HG03139 (cell line): ENCODE measurements around the gene PPP2R2B.

Experiments
- ATAC-seq: cut with Tn5 transposase; IDR thresholded peaks from one replicate; pipeline ENCODE4 v1.9.1; 2021; ENCODE audit not compliant: unreplicated experiment

PPP2R2B gene

DNA sequence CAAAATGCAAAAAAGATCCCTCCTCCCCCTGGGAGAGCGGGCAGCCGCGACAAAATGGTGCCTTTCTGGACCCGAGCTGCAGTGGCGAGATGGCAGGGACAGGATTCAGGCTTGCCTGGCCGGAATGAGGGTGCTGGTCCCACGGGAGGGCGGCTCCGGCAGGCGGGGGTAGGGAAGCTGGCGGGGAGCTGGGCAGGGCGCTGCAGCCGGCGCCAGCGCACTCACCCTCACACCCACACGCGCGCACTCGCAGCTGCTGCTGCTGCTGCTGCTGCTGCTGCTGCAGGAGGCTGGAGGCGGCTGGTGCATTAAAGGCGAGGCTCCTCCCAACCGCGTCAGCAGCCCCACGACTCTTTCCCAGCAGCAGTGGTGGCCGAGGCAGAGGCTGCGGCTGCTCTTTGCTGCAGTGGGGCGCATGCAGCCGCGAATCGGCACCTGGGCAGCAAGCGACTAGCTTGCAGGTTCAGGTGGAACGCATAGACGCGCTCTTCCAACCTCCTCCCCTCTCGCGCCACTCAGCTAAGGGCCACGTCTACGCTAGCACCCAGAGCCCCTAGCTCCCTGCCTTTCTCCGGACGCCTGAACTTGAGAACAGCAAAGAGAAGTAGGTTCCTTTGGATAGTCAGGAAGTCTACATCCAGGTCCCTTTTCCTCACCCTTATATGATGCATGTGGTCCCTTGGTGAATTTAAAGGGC, at the start of gene PPP2R2B:
Gene PPP2R2B, minus strand, starts transcription at position 282 of the 697 bp plus-strand sequence.
- ATAC-seq: no peak

DNA sequence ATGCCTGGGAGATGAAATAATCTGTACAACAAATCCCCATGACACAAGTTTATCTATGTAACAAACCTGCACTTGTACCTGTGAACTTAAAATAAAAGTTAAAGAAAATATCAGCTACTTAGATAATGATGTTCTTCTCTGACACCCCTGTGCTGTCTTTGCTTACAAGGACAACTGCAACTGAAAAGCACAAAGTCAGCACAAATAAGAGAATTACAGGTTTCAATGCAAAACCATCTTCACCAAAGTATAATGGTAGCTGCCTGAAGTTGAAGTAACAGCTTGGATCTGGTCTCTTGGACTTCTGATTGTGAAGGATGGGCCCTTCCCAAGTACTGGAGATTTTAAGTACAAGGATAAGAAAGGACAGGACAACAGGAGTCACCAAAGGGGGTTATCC, 45.6 kb upstream of the PPP2R2B start:
- no peak for ATAC-seq

DNA sequence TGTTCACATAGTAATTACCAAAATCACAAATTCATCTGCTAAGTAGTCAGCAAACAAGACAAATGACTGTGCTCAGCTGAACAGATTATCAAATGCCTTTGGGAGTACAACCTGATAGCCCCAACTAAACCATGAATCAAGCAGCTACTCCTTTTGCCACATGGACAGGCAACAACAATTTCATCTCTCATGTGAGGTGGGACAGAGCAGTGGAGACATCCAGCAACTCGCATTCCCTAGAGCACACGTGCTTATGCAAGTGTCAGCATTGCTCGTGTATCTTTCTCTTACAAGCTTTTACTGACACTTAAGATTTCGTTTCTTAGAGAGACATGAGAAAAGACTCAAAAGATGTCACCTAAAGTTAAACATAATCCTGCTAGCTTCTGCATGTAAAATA, 42.7 kb upstream of the PPP2R2B start:
- no peak for ATAC-seq

DNA sequence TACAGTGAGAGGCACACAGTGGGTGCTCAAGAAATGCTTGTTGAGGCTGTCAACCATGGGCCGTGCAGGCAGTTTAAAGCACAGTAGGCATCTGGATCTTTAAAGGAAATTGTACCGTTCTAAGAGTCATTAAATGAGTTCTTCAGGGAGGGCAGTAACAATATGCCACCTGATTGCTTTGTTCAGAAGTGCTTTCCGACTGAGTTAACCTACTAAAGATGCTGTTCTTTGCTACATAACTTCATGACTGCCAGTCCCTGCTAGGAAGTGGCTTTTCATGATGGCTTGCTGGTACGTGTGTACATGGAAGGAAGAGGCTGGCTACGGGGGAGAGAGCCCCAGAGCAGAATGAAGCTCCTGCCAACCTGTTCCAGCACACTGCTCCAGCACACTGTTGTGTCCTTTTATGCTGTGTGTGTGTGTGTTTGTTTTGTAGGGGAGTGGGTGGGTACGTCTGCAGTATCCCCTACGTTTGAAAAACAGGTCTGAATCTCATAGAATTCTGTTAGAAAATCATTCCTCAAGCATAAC, 41.9 kb upstream of the PPP2R2B start:
- ATAC-seq: no peak

DNA sequence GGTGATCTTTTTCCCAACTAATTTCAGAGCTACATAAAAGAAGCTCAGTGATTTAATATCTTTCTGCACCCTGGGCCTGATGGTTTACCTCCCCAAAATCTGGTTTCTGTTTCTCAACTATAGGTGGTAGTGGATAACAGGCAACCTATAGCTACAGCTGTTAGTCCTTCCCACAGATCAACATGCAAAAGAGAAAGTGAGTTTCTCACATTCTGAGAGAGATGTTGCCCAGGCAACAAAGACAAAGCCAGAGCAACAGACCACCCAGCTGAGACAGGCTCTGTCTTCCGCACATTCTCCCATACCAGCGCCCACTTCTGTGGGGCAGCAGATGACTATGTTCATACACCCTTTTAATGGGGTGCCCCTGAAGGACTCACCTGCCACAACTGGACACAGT, 40.7 kb upstream of the PPP2R2B start:
- ATAC-seq: no peak

DNA sequence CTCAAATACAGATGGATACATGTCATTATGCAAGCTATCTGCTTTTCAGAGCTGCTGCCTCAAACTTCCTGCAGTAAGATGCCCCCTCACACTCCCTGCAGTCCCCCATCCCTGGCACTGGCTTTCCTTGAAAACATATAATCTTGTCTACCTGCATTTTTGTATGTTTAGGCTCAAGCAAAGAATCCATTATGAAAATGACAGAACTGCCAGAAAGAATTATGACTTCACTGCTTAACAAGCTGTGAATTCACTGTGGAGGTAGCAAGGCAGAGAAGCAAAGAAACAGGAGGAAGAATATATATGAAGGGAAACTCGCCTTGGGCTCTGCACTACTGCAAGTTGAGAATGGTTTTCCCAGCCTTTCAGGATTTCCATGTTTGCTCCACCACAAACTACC, 39.4 kb upstream of the PPP2R2B start:
- ATAC-seq: no peak

DNA sequence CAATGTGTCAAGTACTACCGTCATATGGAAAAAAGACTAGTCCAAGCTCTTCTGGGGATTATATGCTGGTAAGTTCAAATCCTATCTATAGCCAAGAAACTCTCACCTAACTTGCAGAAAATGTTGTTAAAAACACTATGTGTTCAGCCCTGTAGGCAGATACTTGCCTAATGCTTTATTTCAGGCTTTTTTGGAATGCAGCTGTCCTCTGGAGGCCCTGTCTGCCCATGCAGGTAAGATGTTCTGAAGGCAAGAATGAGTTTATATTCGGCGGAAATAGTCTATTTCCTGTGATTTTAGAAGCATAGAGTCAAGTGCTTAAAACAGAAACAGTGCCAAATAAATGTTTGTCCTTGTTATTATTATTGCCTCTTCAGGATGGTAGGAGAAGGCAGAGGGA, 34.3 kb upstream of the PPP2R2B start:
- ATAC-seq: no peak

DNA sequence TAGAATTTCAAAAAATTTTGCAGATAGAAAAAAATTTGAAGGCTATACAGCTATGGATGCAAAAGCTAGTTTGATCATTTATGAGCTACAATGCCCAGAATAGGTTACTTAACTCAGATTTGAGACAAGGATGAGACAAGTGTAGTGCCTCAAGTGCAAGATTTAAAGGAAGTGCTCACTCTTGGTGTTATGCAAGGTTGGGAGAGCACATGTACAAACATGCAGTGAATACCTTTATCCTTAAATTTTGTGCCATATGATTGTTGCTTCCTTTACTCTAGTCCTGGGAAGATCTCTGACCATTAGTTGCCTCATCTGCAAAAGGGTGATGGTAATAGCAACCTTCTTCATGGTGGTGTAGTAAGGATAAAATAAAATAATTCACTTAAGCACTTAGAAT, 31.7 kb upstream of the PPP2R2B start:
- ATAC-seq: no peak

DNA sequence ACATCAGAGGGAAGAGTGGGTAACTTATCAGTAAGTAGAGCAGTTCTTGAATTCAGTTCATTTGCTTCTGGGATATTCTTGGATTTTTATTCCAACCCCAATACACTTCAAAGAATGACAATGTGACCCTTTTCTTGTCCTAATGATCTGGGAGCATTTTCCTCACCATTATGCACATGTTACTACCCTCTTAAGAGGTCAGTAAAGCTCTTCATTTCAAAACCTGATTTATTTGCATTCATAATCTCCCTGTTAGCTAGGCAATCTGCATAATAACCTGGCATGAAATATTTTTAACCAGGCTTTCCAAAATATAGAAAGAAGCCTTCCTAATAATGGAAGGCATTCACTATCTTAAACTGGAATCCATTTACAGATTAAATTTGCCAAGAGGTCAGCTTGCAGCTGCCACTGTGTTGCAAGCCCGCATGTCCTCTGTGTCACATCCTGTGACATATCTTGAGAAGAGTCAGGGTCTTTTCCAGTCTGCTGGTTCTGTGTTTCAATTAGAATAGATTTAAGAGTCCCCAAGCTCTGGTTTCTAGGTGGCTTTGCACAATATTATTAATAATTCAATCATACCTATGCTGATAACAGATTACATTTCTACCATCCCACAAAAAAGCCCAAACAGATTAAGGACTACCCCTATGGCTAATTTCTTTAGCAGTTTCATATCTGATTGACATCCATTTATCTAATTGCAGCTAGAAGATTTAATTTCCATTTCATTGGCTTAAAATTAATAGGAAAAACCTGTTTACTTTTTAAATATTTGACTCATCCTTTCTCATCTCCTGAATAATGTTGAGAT, 30.9 kb upstream of the PPP2R2B start:
- ATAC-seq: no peak

DNA sequence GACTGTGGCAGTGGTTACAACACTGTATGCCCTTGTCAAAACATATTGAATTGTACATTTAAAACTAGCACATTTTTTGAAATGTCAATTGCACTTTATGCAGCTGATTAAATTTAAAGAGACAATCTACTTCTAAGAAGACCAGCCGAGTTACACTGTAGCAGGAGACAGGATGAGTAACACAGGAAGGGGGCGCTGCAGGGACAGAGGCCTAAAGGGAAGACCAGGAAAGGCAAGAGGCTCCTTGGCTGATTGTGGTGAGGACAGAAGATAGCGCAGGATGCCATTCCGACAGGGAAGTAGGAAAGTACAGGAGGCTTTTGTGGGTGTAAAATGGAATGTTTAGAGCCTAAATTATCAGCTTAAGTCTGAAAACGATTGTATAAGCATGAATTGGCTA, 28.2 kb upstream of the PPP2R2B start:
- no peak for ATAC-seq

DNA sequence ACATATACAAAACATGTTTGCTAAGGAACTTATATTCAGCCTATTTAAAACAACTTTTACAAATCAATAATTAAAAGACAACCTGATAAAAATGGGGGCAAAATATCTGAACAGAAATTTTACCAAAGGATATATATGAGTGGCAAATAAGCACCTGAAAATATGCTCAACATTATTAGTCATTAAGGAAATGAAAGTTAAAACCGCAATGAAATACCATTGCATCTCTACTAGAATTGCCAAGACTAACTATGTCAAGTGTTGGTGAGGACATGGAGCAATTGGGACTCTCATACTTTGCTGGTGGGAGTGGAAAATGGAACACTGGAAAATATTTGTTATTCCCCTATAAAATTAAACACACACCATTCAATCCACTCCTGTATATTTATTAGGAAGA, 26.3 kb upstream of the PPP2R2B start:
- ATAC-seq: no peak

DNA sequence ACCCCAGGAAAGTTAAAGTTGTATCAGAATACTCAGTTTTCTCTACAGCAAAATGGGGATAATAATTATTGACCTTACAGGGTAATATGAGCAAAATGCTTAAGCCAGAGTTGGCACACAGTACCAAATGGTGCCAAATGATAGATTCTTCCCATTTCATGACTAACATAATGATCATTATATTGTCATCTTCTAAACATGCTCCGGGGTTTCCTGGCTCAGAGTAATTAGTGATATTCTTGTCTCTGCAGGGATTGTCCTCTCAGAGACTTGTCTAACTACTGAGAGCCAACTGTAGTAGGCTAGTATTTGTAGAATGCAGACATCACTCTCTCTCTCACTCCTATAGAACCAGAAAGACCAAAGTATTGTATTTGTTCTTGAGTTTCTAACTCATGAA, 25.2 kb upstream of the PPP2R2B start:
- no peak for ATAC-seq

DNA sequence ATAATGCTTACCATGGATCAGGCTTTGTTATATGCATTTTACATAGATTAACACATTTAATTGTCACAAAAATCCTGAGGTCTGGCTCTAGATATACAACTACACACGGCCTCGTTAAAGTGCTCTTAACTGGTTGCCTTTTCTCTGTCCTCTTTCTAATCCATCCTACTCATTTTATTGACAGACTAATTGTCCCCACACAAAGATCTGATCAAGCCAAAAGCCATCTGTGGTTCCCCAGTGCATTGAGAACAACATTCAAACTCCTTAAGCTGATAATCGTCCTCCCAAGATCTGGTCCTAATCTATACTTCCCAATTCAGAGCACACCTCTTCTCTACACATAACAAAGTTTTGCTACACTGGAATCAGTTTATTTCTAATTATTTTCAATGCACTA, 23.9 kb upstream of the PPP2R2B start:
- no peak for ATAC-seq

DNA sequence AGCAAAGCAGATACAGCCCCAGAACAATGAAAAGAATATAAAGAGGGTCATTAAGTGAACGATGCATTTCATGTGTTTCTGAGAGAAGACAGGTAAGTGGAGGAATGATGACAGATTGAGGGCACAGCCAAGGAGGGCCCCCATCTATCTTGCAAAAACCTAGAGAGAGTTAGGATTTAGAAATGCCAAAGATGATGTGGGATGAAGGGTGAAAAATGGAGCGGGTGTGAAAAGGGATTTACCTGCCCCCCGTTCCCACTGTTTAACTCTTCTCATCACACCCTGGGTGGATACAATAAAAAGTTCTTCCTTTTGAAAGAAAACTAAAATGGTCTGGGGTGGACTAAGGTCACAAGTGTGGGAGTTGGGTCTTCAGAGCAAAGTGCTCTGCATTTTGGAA, 18.5 kb upstream of the PPP2R2B start:
- no peak for ATAC-seq

DNA sequence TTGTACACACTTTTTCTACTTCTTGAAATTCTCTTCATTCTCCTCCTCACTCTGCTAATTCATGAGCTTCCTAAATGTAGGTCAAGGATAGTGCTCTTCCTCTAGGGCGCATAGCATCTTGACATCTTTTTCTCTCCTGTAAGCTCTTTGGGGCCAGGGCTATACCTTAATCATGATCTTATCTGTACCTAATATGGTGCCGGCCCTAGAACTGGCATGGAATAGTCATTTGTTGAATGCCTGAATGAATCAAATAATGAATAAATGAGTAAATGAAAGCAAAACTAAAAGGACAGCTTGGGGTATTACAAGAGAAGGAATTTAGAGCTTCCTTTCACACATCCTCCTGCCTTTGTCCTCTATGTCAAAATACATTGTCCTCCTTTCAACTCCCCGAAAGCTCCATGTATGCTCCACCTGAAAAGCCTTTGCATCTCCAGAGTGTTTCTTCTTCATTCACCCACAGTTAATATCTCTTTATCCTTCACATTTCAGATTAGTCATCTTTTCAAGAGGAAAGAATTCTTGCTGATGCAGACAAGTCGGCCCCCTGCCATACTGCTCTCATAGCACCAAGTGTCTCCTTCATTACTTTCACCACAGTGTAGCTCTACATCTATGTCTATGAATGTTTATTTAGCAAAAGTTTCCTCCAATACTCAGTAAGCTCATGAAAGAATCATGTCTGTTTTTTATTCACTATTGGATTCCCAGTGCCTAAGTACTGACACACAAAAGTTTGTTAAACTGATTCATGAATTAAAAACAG, 16.4 kb upstream of the PPP2R2B start:
- ATAC-seq: no peak

DNA sequence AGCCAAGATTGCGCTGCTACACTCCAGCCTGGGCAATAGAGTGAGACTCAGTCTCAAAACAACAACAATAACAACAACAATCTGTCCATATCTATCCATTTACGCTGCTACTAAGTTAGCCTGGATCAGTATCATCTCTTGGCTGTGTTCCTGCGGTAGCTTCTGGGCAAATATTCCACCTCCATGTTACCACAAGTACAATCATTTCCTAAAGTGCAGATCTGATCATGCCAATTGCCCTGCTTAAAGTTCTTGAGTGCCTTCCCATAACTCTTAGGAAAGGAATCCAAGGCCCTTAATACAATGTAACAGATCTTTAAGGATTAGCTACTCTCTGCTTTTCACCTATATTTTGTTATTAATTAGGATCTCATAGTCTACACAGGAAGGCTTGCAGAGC, 15.4 kb upstream of the PPP2R2B start:
- ATAC-seq: no peak

DNA sequence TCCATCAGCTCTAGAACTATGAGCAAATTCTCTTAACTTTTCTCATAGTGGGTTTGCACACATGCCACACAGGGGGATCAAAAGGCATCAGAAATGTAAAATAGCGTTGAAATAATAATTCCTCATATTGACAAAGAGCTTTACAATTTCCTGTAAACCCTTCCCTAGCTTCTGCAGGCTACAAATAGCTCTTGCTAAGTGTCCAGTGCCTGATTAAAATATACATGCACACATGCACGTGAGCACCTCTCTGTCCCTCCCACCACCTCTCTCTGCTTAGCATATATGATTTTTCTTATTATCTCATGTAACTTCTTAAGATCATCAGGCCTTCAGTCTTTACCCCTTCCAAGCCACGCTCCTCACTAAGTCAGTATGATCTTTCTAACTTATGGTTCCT, 13.7 kb upstream of the PPP2R2B start:
- no peak for ATAC-seq

DNA sequence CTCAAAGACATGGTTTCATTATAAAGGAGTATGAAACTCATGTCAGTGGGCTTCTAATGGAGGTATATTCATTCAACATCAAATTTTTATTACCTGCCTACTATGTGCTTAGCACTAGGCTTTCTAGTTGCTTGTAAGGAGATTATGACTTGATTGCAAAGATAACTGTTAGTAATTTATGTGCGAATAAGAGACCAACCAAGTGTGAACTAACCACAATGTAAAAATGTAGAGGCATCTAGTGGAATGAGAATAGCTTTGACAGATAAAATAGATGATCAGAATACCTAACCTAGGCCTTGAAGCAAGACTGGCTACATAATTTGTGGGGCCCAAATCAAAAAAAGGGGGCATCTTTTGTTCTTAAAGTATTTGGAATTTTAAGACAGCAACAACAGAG, 13.0 kb upstream of the PPP2R2B start:
- no peak for ATAC-seq

DNA sequence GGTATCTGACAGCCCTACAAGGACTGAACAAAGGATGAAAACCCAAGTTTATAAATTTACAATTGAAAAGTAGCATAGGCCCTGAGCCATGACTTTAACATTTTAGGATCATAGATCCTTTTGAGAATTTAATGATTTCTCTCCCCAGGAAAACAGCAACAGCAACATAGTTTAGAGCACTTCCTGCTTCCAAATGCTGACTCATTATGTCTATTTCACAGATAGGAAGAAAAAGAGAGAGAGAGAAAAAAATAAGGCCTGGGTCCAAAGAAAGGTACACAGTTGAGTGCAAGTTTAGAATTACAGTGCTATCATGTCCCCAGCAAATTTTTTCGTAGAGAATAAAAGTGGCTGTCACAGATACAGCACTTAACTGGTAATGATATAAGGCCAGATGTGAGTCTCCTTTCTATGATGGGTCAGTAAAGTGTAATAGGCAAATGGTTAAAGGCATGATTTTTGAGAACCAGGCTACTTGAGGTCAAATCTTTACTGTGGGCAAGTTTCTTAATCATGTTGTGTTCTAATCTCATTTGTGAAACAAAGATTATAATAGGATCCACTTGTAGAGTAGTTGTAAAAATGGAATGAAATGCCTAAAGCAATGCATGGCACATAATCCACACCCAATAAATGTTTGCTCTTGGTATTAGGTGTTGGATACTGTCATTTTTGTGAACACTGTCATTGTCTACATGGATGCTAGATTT, 12.3 kb upstream of the PPP2R2B start:
- no peak for ATAC-seq

DNA sequence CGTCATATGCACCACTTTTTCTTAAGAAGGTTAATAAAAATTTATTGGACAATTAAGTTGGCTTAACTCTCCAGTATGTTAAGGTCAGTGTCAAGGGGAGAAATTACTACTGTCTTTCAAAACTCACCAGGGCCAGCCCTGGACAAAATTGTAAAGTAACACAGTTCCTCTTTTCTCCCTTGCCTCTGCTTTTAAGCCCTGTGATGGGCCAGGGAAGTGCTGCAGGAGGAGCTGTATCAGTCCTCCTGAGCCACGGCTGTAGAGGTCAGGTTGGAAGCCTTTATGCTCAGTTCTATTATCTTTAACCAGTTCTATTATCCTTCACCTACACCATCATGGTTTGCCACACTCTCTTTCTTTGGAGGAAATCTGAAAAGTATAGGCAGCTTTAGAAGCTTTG, 11.5 kb upstream of the PPP2R2B start:
- ATAC-seq: no peak

DNA sequence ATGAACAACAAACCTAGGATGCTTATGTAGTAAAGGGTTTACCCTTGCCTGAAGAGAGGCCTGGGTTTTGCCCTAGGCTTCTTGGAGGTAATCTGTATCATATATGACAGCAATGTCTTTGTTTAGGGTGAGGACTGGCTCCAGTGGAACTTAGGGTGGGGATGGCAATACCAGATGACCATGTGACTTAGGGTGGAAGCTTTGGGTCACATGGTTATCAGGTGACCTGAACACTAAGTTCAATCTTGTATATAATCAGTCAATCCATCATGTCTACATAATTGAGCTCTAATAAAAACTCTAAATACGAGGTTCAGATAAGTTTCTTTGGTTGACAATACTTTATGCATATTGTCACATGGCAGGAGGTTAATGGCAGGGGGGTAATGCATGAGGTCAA, 10.6 kb upstream of the PPP2R2B start:
- no peak for ATAC-seq
